OCI-LY1 (cell line): ENCODE results near the gene PGLYRP2.

Experiments
- CTCF ChIP-seq: fragments of 200-600 bp; sonication (generic), shearing (Covaris generic); IDR thresholded peaks from 2 replicates; pipeline ENCODE4 v1.5.1; 2017; ENCODE audit warnings: mild to moderate bottlenecking, antibody characterized with exemption, low read length, moderate library complexity, mixed read lengths
- EZH2 ChIP-seq: fragments of 200-600 bp; sonication (generic), shearing (Covaris generic); IDR thresholded peaks from 2 replicates; pipeline ENCODE4 v1.8.0; 2017; ENCODE audit warnings: borderline replicate concordance, mixed run types, mild to moderate bottlenecking, antibody characterized with exemption, low read length, moderate library complexity, mixed read lengths

DNA sequence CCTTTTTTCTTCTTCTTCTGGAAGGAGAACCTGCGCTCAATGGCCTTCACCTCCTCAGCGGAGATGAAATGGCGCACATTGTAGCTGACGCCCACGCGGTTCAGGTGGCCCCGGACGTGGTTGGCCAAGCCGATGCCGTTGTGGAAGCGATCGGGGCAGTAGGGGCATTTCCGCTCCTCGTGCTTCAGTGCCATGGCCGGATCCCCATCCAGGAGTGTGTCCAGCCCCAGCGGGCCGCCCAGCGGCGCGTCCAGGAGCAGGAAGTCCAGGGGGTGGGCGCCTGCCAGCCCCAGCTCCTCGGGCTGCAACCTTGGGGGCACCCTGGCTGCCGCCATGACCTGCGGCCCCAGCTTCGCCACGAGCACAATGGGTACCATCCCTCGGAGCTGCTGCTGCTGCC is 40.7 kb downstream of the PGLYRP2 start:
- no peak for TF ChIP-seq EZH2
- TF ChIP-seq CTCF, result no peak
